Ovary (tissue), 3 donors: ENCODE measurements around the gene SOX15.

Source experiments
- CTCF ChIP-seq, 3 donors: fragments of 450-650 bp in 2 of 3; fragments of 200-600 bp in 1 of 3; IDR thresholded peaks; one replicate each; pipeline versions ENCODE4 v1.5.1 to v1.8.0; 2016 to 2022; ENCODE audit warnings: antibody characterized with exemption in 3 of 3, mild to moderate bottlenecking in 1 of 3
- EP300 ChIP-seq: sonication (generic); formaldehyde crosslinking; IDR thresholded peaks from one replicate; pipeline ENCODE4 v1.6.1; 2017; ENCODE audit warnings: antibody characterized with exemption
- POLR2A ChIP-seq: fragments of 450-650 bp; IDR thresholded peaks from one replicate; pipeline ENCODE4 v1.6.1; 2017; ENCODE audit warnings: antibody characterized with exemption, mild to moderate bottlenecking, moderate library complexity
- donor health status: DM: no; HTN: no; CAD: no.

GRCh38 chr17:7556627-7557026 lies 33.3 kb downstream of the SOX15 start:
- no peak for TF ChIP-seq CTCF (IDR thresholded peaks at IDR 0.05)
- TF ChIP-seq POLR2A: no peak
- TF ChIP-seq EP300: no peak
